Calu3 (cell line): ENCODE results near the gene HNRNPR. TPM values are rescaled to one million over a fixed set of nuclear protein-coding genes. Genes with fewer than 3 reads are reported as not detected.

Source experiments
- BruUV-seq: library from RNA; stranded (reverse); fragments of 400-500 nt; replicated peaks from 2 replicates; lab custom pipeline; 2021; lab: Mats Ljungman, UMichigan
- CTCF ChIA-PET: fragments of 300-600 bp; sonication (Branson Sonifier 250); formaldehyde crosslinking; loops from one replicate; lab custom pipeline; 2022; ENCODE audit warnings: antibody characterized with exemption; lab: Charles Lee
- DNase-seq: peaks from one replicate; pipeline ENCODE4 v3.0.0; 2022
- H3K27ac Mint-ChIP-seq: one replicate; pipeline ENCODE4 v1.8.0; 2022; ENCODE audit warnings: mixed read lengths; ENCODE audit not compliant: unreplicated experiment
- H3K27me3 Mint-ChIP-seq: one replicate; pipeline ENCODE4 v1.8.0; 2022; ENCODE audit warnings: mixed read lengths; ENCODE audit not compliant: unreplicated experiment
- H3K36me3 Mint-ChIP-seq: one replicate; pipeline ENCODE4 v1.8.0; 2022; ENCODE audit warnings: mild to moderate bottlenecking, moderate library complexity, mixed read lengths; ENCODE audit not compliant: insufficient read depth, unreplicated experiment
- H3K4me1 Mint-ChIP-seq: one replicate; pipeline ENCODE4 v1.8.0; 2022; ENCODE audit warnings: mild to moderate bottlenecking, low read depth, mixed read lengths; ENCODE audit not compliant: unreplicated experiment
- H3K4me3 Mint-ChIP-seq: one replicate; pipeline ENCODE4 v1.8.0; 2022; ENCODE audit warnings: mild to moderate bottlenecking, low read depth, moderate library complexity, mixed read lengths; ENCODE audit not compliant: unreplicated experiment
- H3K9me3 Mint-ChIP-seq: one replicate; pipeline ENCODE4 v1.8.0; 2022; ENCODE audit warnings: low read depth, mixed read lengths; ENCODE audit not compliant: unreplicated experiment
- intact Hi-C: fragments of 100-400 bp; cut with micrococcal nuclease; formaldehyde crosslinking; loops from one replicate; pipeline ENCODE4 v1.10.0; 2022; ENCODE audit not compliant: unreplicated experiment
- total RNA-seq: library from RNA; stranded (reverse); gene quantifications from 2 replicates; pipeline ENCODE4 v1.2.3, GENCODE V29; 2022
- TF ChIP-seq, protein P1 (sequence below): fragments of 200-600 bp; IDR thresholded peaks from one replicate; pipeline ENCODE4 v1.8.0; 2022; ENCODE audit warnings: antibody characterized with exemption; ENCODE audit not compliant: unreplicated experiment

The HNRNPR gene
- total RNA-seq, 1 experiment from 2014 or later, result 126 TPM

GRCh38 chr1:23371987-23372880, 28.1 kb upstream of the HNRNPR start:
- peaks cover 36% of the 10 kb centered on the region for H3K4me1 Mint-ChIP-seq
- TF ChIP-seq, protein P1, sequence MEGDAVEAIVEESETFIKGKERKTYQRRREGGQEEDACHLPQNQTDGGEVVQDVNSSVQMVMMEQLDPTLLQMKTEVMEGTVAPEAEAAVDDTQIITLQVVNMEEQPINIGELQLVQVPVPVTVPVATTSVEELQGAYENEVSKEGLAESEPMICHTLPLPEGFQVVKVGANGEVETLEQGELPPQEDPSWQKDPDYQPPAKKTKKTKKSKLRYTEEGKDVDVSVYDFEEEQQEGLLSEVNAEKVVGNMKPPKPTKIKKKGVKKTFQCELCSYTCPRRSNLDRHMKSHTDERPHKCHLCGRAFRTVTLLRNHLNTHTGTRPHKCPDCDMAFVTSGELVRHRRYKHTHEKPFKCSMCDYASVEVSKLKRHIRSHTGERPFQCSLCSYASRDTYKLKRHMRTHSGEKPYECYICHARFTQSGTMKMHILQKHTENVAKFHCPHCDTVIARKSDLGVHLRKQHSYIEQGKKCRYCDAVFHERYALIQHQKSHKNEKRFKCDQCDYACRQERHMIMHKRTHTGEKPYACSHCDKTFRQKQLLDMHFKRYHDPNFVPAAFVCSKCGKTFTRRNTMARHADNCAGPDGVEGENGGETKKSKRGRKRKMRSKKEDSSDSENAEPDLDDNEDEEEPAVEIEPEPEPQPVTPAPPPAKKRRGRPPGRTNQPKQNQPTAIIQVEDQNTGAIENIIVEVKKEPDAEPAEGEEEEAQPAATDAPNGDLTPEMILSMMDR, result no peak
- intact Hi-C loops, result no loop called here
- H3K4me3 Mint-ChIP-seq, result no peak overlapping the region
- H3K27me3 Mint-ChIP-seq, result no peaks in the 10 kb centered on the region
- no peak overlapping the region for H3K27ac Mint-ChIP-seq
- H3K36me3 Mint-ChIP-seq, result peaks cover 30% of the 10 kb centered on the region
- no peaks in the 10 kb centered on the region for H3K9me3 Mint-ChIP-seq
- DNase-seq, result no peak
- BruUV-seq, result no TSS peak
- CTCF ChIA-PET, result no interaction called here

GRCh38 chr1:23370709-23371584, 26.9 kb upstream of the HNRNPR start:
- Mint-ChIP-seq H3K27me3 (no peaks in the 10 kb centered on the region), H3K36me3 (peaks cover 43% of the 10 kb centered on the region), H3K27ac (no peak overlapping the region), H3K4me3 (peak overlapping the region; percentile 91), H3K9me3 (no peaks in the 10 kb centered on the region), H3K4me1 (peaks cover 33% of the 10 kb centered on the region)
- intact Hi-C loops, result no loop called here
- no peak for DNase-seq
- TF ChIP-seq, protein P1, result no peak
- CTCF ChIA-PET, result interaction anchor here (4.5 kb wide), 1 partner anchor 33 kb away, joined by 27 read pairs; no protein-coding TSS in a partner anchor
- BruUV-seq, result no TSS peak

DNA sequence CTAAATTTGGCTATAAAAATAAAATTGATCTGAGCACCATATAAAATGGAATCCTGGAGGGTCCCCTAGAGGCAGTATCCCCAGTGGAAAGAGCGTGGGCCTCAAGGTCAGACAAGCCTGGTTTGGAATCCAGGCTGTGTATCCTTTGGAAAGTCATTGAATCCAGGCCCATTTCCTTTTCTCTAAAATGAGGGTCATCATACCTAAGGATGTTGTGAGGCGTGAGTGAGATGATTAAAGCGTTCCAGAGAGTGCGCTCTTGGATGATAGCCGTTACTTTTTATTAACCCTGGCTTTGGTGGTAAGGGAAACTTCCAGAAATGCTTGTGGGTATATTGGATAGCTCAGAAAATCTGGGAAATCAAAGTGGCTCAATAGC, 26.2 kb upstream of the HNRNPR start:
- no peak overlapping the region for H3K27ac Mint-ChIP-seq
- BruUV-seq, result TSS peak; percentile 51
- no peak for DNase-seq
- H3K4me1 Mint-ChIP-seq, result peaks cover 33% of the 10 kb centered on the region
- TF ChIP-seq, protein P1, result no peak
- intact Hi-C loops, result no loop called here
- no peaks in the 10 kb centered on the region for H3K9me3 Mint-ChIP-seq
- CTCF ChIA-PET, result interaction anchor here (4.5 kb wide), 1 partner anchor 33 kb away, joined by 27 read pairs; no protein-coding TSS in a partner anchor
- H3K27me3 Mint-ChIP-seq, result no peaks in the 10 kb centered on the region
- H3K4me3 Mint-ChIP-seq, result peak overlapping the region; percentile 91
- peaks cover 45% of the 10 kb centered on the region for H3K36me3 Mint-ChIP-seq

DNA sequence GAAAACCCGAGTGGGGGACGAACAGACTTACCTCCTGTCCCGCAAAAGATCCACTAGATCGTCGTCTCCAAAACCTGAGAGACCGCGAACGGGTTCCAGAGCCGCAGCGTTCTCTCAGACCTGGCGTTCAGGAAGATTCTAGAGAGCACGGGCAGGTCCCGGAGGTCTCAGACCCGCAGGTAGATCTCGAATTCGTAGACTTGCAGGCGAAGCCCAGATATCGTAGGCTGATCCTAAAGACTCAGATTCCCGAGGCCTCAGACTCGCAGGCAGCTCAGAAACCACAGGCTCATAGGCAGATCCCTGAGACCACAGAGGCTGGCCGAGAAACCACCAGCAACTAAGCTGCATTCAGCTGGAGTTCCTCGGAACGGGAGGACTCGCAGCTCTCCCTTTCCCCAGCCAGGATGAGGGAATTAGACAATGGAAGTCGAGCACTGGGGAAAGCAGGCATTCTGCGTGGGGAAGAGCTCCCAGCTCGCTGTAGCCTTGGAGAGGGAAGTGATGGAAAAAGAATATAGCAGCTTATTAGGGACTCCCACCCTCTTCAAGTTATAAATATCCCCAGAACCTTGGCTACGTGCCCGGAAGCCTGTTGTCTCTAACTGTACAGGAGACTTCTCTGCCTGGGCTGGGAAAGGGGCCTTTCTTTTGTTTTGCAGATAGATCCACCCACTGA, 25.4 kb upstream of the HNRNPR start, which contains the start of gene ZNF436:
TSS of gene ZNF436 (minus strand) at position 502 of the 679 bp plus-strand sequence. CDS start 1,831 bp downstream, outside the sequence.
- H3K4me1 Mint-ChIP-seq, result peaks cover 33% of the 10 kb centered on the region
- peak within 1 kb of the TSS; percentile 63 for H3K27ac Mint-ChIP-seq
- intact Hi-C loops, result loop anchor here (2.0 kb wide), 1 partner anchor 33 kb away; no protein-coding TSS in a partner anchor
- TF ChIP-seq, protein P1, result peak; percentile 5
- peaks cover 46% of the 10 kb centered on the region for H3K36me3 Mint-ChIP-seq
- CTCF ChIA-PET, result interaction anchor here (0.6 to 4.5 kb wide), 2 partner anchors 34 to 321 kb away, joined by 3 to 27 read pairs; no protein-coding TSS in a partner anchor
- H3K4me3 Mint-ChIP-seq, result peak within 1 kb of the TSS; percentile 91
- DNase-seq, result peak; percentile 31
- no peaks in the 10 kb centered on the region for H3K9me3 Mint-ChIP-seq
- no peaks in the 10 kb centered on the region for H3K27me3 Mint-ChIP-seq
- no TSS peak for BruUV-seq
